Heart left ventricle (tissue), 13 donors: ENCODE measurements around the gene IGFBP7.

Experiments used
- POLR2A ChIP-seq, 2 donors: fragments of 450-650 bp; IDR thresholded peaks; one replicate each; pipeline ENCODE4 v1.6.1; 2017; ENCODE audit warnings: antibody characterized with exemption in 2 of 2, mild to moderate bottlenecking in 2 of 2, moderate library complexity in 2 of 2
- TF ChIP-seq, protein P1 (sequence below), 12 donors: fragments of 200-600 bp; sonication (generic) in 4 of 12; IDR thresholded peaks; one replicate each; pipeline versions ENCODE4 v1.5.0 to v1.8.0; 2018 to 2022; ENCODE audit warnings: antibody characterized with exemption in 12 of 12, mild to moderate bottlenecking in 5 of 12
- donor health status: ischemic (EF 13 %, LVEDD 7.1; RV severe dilation, severe dysfunction).
- donor health status: DM: no; HTN: yes; CAD: no.
- donor health status: DM: no; HTN: no; CAD: no.
- donor health status: ischemic (EF 25% LVEDD 6.9; RV normal size, moderate dysfunction).
- donor health status: ischemic (EF 25% LVEDD 5.7; RV mildly dilated, moderate dysfunction).
- donor health status: ischemic (EF 35%, LVEDD 5.7; RV mildly dilated, moderate dysfunction).
- donor health status: nonischemic (EF 11% LVEDD 7.7; RV severe dilation, severe dysfunction).
- donor health status: DM: yes; HTN: yes; CAD: no.
- donor health status: PGD.
- donor health status: ischemic (EF 29% LVEDD 5.4; RV normal size, mild dysfunction).
- donor health status: nonischemic (EF 23%, LVEDD 6.1; RV moderate dilation, normal function).

DNA sequence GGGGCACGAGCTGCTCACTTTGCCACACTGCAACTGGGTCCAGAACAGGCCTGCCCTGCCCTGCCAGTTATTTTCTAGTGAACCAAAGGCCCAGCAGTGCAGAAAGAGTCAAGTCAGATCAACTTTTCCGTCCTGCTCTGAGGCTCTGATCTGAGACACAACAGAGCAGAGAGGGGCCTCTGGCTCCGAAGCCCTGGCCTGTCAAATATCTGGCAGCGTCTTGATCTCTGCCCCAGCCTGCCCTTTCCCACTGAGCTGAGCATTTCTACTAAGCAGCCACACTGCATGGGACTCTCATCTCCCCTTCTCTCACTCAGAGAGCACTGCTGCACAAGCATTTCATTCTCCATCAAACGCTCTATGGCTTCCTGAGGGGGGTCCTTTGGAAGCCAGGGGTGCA is 11.8 kb downstream of the IGFBP7 start:
- TF ChIP-seq, protein P1, sequence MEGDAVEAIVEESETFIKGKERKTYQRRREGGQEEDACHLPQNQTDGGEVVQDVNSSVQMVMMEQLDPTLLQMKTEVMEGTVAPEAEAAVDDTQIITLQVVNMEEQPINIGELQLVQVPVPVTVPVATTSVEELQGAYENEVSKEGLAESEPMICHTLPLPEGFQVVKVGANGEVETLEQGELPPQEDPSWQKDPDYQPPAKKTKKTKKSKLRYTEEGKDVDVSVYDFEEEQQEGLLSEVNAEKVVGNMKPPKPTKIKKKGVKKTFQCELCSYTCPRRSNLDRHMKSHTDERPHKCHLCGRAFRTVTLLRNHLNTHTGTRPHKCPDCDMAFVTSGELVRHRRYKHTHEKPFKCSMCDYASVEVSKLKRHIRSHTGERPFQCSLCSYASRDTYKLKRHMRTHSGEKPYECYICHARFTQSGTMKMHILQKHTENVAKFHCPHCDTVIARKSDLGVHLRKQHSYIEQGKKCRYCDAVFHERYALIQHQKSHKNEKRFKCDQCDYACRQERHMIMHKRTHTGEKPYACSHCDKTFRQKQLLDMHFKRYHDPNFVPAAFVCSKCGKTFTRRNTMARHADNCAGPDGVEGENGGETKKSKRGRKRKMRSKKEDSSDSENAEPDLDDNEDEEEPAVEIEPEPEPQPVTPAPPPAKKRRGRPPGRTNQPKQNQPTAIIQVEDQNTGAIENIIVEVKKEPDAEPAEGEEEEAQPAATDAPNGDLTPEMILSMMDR (IDR thresholded peaks at IDR 0.05): no peak
- no peak for TF ChIP-seq POLR2A (IDR thresholded peaks at IDR 0.05)
